ENCODE data around the gene MUC13. TPM values are rescaled to one million over a fixed set of nuclear protein-coding genes. Genes with fewer than 3 reads are reported as not detected.

Gene MUC13
- total RNA-seq, 2 donors from 2014 or later = 0.66 to 1.6 TPM

DNA sequence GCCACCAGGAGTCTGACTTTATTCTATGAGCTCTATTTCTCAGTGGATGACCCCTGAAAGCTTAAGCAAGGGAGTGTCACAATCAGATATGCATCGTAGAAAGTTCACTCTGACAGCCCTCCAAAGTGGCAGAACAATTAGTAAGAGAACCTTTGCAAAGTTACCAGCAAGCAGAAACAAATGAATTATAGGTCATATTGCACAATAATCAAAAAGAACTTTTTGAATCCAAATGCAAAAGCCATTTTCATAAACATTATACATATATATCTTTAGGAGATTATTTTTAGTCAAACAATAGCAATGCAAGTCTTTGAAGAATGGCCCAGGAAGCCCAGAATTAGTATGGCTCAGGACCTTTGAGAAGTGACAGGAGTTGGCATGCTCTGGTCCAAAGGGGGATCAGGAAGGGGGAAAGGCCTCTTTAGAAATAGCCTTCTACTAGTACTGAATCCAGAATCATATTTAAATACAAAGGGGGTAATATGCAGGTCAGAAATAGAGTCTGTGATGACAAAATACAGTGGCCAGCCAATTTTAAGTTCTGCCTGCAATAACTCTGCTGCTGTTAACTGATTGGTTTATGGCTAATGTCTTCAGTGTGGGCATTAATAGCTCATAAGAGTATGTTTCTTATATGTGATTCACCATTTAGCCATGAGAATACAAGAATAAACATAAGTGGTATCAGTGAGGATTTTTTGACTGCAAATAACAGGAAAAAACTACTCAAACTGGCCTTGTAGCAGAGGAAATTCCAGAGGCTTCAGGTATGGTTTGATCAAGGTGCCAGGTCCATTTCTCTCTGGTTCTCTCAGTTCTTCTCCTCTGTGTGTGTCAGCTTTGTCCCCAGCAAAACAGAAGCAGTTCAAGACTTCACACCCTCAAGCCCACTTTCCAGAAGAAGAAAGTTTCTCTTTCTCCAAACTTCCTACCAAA is 30.4 kb downstream of the MUC13 start:
- Histone ChIP-seq H3K4me1 (peaks cover 5% of the 10 kb centered on the region), H3K27me3 (no peaks in the 10 kb centered on the region), H3K36me3 (replicated peaks in 1 of 2; ENCODE audit: insufficient read depth in 1 of 2, low read depth in 2 of 2) (no peaks in the 10 kb centered on the region), H3K4me3 (no peak overlapping the region), H3K9me3 (no peaks in the 10 kb centered on the region), H3K27ac (no peak overlapping the region)
- ATAC-seq (no peak), DNase-seq (no peak)
- intact Hi-C loops (cut with DNase I) = loop anchor here (5.0 kb wide), 1 partner anchor 142 kb away; no protein-coding TSS in a partner anchor
- TF ChIP-seq, protein P1, sequence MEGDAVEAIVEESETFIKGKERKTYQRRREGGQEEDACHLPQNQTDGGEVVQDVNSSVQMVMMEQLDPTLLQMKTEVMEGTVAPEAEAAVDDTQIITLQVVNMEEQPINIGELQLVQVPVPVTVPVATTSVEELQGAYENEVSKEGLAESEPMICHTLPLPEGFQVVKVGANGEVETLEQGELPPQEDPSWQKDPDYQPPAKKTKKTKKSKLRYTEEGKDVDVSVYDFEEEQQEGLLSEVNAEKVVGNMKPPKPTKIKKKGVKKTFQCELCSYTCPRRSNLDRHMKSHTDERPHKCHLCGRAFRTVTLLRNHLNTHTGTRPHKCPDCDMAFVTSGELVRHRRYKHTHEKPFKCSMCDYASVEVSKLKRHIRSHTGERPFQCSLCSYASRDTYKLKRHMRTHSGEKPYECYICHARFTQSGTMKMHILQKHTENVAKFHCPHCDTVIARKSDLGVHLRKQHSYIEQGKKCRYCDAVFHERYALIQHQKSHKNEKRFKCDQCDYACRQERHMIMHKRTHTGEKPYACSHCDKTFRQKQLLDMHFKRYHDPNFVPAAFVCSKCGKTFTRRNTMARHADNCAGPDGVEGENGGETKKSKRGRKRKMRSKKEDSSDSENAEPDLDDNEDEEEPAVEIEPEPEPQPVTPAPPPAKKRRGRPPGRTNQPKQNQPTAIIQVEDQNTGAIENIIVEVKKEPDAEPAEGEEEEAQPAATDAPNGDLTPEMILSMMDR (IDR thresholded peaks at IDR 0.05) = no peak
- no peak for TF ChIP-seq POLR2A (IDR thresholded peaks at IDR 0.05)
- WGBS, 2 donors = 74 to 75% methylated on average over 1 of the region's 1 CpG

DNA sequence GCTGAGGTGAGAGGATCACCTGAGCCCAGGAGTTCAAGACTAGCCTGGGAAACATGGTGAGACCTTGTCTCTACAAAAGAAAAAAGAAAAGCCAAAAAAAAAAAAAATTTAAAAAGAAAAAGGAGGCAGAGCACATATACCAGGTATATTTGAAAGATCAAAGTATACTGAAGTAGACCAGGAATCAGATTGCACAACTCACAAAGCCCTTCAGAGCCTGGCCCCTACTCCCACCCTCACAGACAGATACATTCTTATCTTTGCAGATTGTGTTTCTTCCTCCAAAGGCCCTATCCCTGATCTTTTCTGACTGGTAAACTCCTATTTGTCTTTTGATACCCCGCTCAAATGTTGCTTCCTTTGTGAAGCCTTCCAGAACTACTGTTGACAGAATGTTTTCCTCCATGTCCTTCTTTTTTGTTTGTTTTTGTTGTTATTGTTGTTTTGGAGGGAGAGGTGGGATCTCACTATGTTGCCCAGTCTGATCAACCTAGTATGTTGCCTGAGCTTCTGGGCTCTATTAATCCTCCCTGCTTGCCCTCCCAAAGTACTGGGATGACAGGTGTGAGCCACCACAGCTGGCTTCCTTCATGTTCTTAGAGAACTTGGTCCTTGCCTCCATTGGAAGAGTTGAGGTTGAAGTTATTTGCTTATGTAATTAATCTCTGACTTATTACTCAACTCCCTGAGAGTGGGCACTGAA is 37.6 kb downstream of the MUC13 start:
- DNase-seq (no peak), ATAC-seq (no peak)
- Histone ChIP-seq H3K9me3 (no peaks in the 10 kb centered on the region), H3K4me3 (no peak overlapping the region), H3K27ac (no peak overlapping the region), H3K36me3 (replicated peaks in 1 of 2; ENCODE audit: insufficient read depth in 1 of 2, low read depth in 2 of 2) (no peaks in the 10 kb centered on the region), H3K4me1 (peaks cover 5% of the 10 kb centered on the region), H3K27me3 (no peaks in the 10 kb centered on the region)
- 95 to 100% methylated on average over 1 of the region's 1 CpG for WGBS, 2 donors
- TF ChIP-seq POLR2A (IDR thresholded peaks at IDR 0.05) = no peak
- TF ChIP-seq, protein P1 (IDR thresholded peaks at IDR 0.05) = no peak
- intact Hi-C loops (cut with DNase I) = no loop called here

DNA sequence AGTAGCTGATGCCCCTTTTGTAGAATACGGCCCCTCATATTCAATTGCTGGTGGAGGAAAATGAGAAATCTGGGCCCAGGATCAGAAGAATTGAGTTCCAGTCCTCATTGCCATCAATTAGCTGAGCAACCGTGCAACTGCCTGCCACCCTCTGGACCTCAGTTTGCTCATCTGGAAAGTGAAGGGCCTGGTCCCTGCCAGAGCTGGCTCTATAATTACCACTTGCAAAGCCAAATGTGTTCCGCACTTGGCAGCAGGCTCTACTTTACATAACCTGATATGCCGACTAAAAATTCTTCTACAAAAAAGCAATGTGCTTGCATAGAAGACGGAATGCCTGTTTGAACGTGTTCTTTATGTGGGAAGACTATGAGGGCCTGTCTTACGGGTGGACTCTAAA is 38.8 kb downstream of the MUC13 start:
- Histone ChIP-seq H3K9me3 (no peaks in the 10 kb centered on the region), H3K4me3 (no peak overlapping the region), H3K27ac (no peak overlapping the region), H3K36me3 (replicated peaks in 1 of 2; ENCODE audit: insufficient read depth in 1 of 2, low read depth in 2 of 2) (no peaks in the 10 kb centered on the region), H3K27me3 (no peaks in the 10 kb centered on the region), H3K4me1 (no peaks in the 10 kb centered on the region)
- no peak for DNase-seq
- no peak for TF ChIP-seq POLR2A (IDR thresholded peaks at IDR 0.05)
- TF ChIP-seq, protein P1 (IDR thresholded peaks at IDR 0.05) = no peak
- 83 to 91% methylated on average over 6 to 7 of the region's 7 CpGs for WGBS, 2 donors
- intact Hi-C loops (cut with DNase I) = no loop called here
- no peak for ATAC-seq

DNA sequence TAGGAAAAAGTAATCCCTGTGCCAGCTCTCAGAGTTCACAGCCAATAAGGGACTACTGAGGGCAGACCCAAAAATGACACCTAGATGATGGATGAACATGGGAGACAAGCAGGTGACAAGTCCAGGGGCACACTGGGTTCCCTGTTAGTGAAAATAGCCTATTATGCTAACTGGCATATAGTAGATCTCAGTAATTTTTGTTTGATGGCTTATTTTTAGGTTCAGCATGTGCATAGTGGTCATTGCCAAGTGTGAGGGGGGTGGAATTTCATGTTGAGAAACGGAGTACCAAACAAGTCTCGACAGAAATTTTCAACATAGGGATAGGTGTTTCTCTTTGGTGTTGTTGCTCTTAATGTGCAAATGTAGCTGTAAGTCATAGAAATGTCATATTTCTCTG is 41.0 kb downstream of the MUC13 start:
- TF ChIP-seq POLR2A (IDR thresholded peaks at IDR 0.05) = no peak
- TF ChIP-seq, protein P1 (IDR thresholded peaks at IDR 0.05) = no peak
- H3K36me3 ChIP-seq (replicated peaks in 1 of 2; ENCODE audit: insufficient read depth in 1 of 2, low read depth in 2 of 2) = no peaks in the 10 kb centered on the region
- no peaks in the 10 kb centered on the region for H3K9me3 ChIP-seq
- intact Hi-C loops (cut with DNase I) = no loop called here
- no peaks in the 10 kb centered on the region for H3K27me3 ChIP-seq
- 78 to 84% methylated on average over 2 of the region's 2 CpGs for WGBS, 2 donors
- ATAC-seq (no peak), DNase-seq (no peak)
- H3K4me1 ChIP-seq = no peaks in the 10 kb centered on the region
- no peak overlapping the region for H3K27ac ChIP-seq
- no peak overlapping the region for H3K4me3 ChIP-seq

All from body of pancreas (tissue), 4 donors.